NCI-H2107 (cell line): ENCODE results near the gene DAND5.

Experiments
- DNase-seq: peaks from one replicate; lab custom pipeline; 2025; lab: John Stamatoyannopoulos, UW

The DAND5 gene

GRCh38 chr19:12994701-12995595 lies 25.6 kb downstream of the DAND5 start, which contains the start of gene NFIX:
Gene NFIX (plus strand): TSS chr19:12995475. CDS start chr19:12995838, 363 bp downstream.
- no peak for DNase-seq

GRCh38 chr19:12995596-12996405 lies 26.4 kb downstream of the DAND5 start:
- no peak for DNase-seq

- no peak for DNase-seq
These were observed 27.2 kb downstream of the DAND5 start for GRCh38 chr19:12996406-12997094.

GRCh38 chr19:12997179-12997966 lies 28.0 kb downstream of the DAND5 start:
- DNase-seq = no peak

- DNase-seq = no peak
These were observed 28.9 kb downstream of the DAND5 start for GRCh38 chr19:12997967-12998940.

GRCh38 chr19:13001166-13001501 lies 31.8 kb downstream of the DAND5 start:
- DNase-seq = no peak

GRCh38 chr19:13001502-13002165 lies 32.3 kb downstream of the DAND5 start:
- no peak for DNase-seq

GRCh38 chr19:13002166-13002898 lies 33.0 kb downstream of the DAND5 start:
- DNase-seq = no peak

GRCh38 chr19:13003081-13003480 lies 33.7 kb downstream of the DAND5 start:
- DNase-seq = no peak

- no peak for DNase-seq
These were observed 34.9 kb downstream of the DAND5 start for GRCh38 chr19:13004273-13004672.

- no peak for DNase-seq
These were observed 35.9 kb downstream of the DAND5 start for GRCh38 chr19:13005253-13005652.

- DNase-seq = no peak
These were observed 36.5 kb downstream of the DAND5 start for GRCh38 chr19:13005861-13006370.

- DNase-seq = no peak
These were observed 37.3 kb downstream of the DAND5 start for GRCh38 chr19:13006431-13007281.

GRCh38 chr19:13007292-13008045 lies 38.1 kb downstream of the DAND5 start:
- DNase-seq = no peak

- DNase-seq = no peak
These were observed 39.8 kb downstream of the DAND5 start for GRCh38 chr19:13008926-13009787.
